ENCODE measurements around the gene NSUN4. TPM values are rescaled to one million over a fixed set of nuclear protein-coding genes. Genes with fewer than 3 reads are reported as not detected.
"Not testable (repeated sequence)": the region's sequence is repeated elsewhere in the genome, so short reads cannot be mapped to it uniquely, and the experiment has no call there.

Gene NSUN4
- total and polyA plus RNA-seq, 7 experiments from 2014 or later = 10.2 to 30.7 (median 28.7) TPM

DNA sequence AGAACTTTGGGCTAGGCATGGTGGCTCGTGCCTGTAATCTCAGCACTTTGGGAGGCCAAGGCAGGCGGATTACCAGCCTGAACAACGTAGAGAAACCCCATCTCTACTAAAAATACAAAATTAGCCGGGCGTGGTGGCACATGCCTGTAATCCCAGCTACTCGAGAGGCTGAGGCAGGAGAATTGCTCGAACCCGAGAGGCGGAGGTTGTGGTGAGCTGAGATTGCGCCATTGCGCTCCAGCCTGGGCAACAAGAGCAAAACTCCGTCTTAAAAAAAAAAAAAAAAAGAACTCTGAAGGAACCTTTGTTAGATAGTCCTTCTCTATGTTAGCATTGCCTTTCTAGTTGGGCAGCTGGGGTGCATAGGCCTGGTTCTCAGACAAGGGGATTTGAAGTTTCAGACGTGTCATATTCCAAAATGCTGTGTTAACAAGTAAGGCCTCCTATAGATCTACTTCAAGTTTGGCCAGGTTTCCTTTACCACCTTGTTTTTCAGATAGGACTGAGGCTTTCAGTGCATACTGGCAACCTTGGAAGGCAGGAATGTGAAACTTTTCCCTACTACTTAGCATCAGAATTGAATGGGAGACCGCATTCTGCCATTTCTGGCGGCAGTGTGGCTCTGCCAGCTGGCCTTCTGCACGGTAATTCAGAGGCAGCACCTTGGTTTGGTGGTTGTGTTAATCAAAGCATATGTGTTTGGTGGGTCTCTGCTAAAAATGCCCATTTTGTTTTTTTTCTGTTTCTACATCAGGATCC lies 31.0 kb upstream of the NSUN4 start:
- H3K4me1 Mint-ChIP-seq = peaks cover 15 to 39% (median 29%) of the 10 kb centered on the region in 7 donors
- Histone ChIP-seq H3K27ac (ENCODE audit: low read depth, low read length) (no peak overlapping the region), H3K36me3 (ENCODE audit: control insufficient read depth in 2 of 3, insufficient read depth in 3 of 3, low read length in 3 of 3) (peaks cover 0 to 48% (median 4%) of the 10 kb centered on the region in 3 experiments), H3K4me1 (ENCODE audit: control insufficient read depth in 2 of 2, insufficient read depth in 2 of 2, low read length in 2 of 2) (peaks cover 5 to 20% of the 10 kb centered on the region in 2 donors), H3K4me3 (ENCODE audit: low read length) (no peak overlapping the region), H3K9me3 (ENCODE audit: control insufficient read depth in 2 of 3, low read length in 3 of 3) (no peaks in the 10 kb centered on the region), H3K27me3 (ENCODE audit: control insufficient read depth in 2 of 2, insufficient read depth in 2 of 2, low read length in 2 of 2) (no peaks in the 10 kb centered on the region)
- POLR2A ChIA-PET = interaction anchor here (0.8 kb wide), 1 partner anchor 107 kb away, joined by 3 read pairs; no protein-coding TSS in a partner anchor
- CTCF ChIA-PET = no interaction called here
- H3K27ac Mint-ChIP-seq = no peak overlapping the region
- intact Hi-C loops (cut with micrococcal nuclease) = no loop called here
- no peak overlapping the region for H3K4me3 Mint-ChIP-seq
- ATAC-seq (no peak), DNase-seq (no peak)
- no peaks in the 10 kb centered on the region for H3K27me3 Mint-ChIP-seq
- peaks cover 10 to 25% (median 21%) of the 10 kb centered on the region in 5 donors for H3K36me3 Mint-ChIP-seq
- no peaks in the 10 kb centered on the region for H3K9me3 Mint-ChIP-seq

DNA sequence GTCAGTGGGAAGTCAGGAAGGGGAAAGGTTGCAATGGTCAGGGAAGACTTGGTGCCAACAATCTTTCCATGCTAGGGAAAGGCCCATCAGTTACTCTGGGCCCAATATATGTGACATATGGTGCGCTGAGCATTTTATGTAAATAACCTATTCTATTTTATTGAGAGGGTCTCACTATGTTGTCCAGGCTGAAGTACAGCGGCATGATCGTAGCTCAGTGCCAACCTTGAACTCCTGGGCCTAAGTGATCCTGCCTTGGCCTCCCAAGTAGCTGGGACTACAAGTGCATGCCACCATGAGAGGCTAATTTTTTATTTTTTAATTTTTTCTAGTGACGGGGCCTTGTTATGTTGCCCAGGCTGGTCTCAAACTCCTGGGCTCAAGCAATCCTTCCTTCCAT lies 30.3 kb upstream of the NSUN4 start:
- peaks cover 15 to 32% (median 25%) of the 10 kb centered on the region in 7 donors for H3K4me1 Mint-ChIP-seq
- Histone ChIP-seq H3K4me1 (ENCODE audit: control insufficient read depth in 2 of 2, insufficient read depth in 2 of 2, low read length in 2 of 2) (peaks cover 0 to 12% of the 10 kb centered on the region in 2 donors), H3K36me3 (ENCODE audit: control insufficient read depth in 2 of 3, insufficient read depth in 3 of 3, low read length in 3 of 3) (peaks cover 0 to 52% (median 5%) of the 10 kb centered on the region in 3 experiments), H3K27me3 (ENCODE audit: control insufficient read depth in 2 of 2, insufficient read depth in 2 of 2, low read length in 2 of 2) (no peaks in the 10 kb centered on the region), H3K4me3 (ENCODE audit: low read length) (no peak overlapping the region), H3K27ac (ENCODE audit: low read depth, low read length) (no peak overlapping the region), H3K9me3 (ENCODE audit: control insufficient read depth in 2 of 3, low read length in 3 of 3) (no peaks in the 10 kb centered on the region)
- H3K36me3 Mint-ChIP-seq = peaks cover 10 to 28% (median 23%) of the 10 kb centered on the region in 5 donors
- CTCF ChIA-PET = no interaction called here
- intact Hi-C loops (cut with micrococcal nuclease) = no loop called here
- DNase-seq = no peak
- no peaks in the 10 kb centered on the region for H3K27me3 Mint-ChIP-seq
- H3K27ac Mint-ChIP-seq = no peak overlapping the region
- H3K9me3 Mint-ChIP-seq = no peaks in the 10 kb centered on the region
- POLR2A ChIA-PET = no interaction called here
- H3K4me3 Mint-ChIP-seq = no peak overlapping the region
- no peak for ATAC-seq

DNA sequence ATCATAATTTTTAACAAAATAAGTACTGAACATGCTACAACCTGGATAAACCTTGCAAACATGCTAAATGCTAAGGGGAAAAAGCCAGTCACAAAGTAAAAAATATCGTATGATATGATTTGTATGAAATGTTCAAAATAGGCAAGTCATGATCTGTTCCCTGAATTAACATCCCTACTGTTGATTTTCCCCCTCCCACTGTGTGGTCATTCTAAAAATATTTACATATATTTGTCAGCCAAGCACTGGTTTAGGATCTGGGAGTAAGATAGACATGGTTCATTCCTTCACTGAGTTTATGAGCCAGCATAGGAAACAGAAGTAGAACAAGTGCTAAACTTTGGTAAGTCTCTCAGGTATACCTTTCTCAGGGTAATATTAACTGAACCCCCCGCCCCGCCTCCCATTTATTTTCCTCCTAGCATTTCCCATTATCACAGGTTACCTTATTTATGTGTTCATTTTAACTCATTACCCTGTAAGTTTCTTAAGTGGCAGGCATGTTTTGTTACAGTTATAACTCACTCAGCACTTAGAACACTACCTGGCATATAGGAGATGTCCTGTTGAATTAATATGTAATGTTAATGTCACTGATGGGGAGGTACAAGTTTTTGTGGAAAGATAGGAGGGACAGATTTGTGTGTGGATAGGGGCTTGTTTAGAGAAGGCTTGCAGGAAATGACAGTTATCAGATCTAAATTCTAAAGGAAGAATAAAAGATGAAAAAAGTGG lies 24.8 kb upstream of the NSUN4 start:
- Histone ChIP-seq H3K9me3 (ENCODE audit: control insufficient read depth in 2 of 3, low read length in 3 of 3) (no peaks in the 10 kb centered on the region), H3K36me3 (ENCODE audit: control insufficient read depth in 2 of 3, insufficient read depth in 3 of 3, low read length in 3 of 3) (peaks cover 0 to 52% (median 10%) of the 10 kb centered on the region in 3 experiments), H3K27ac (ENCODE audit: low read depth, low read length) (no peak overlapping the region), H3K4me1 (ENCODE audit: control insufficient read depth in 2 of 2, insufficient read depth in 2 of 2, low read length in 2 of 2) (no peaks in the 10 kb centered on the region), H3K27me3 (ENCODE audit: control insufficient read depth in 2 of 2, insufficient read depth in 2 of 2, low read length in 2 of 2) (no peaks in the 10 kb centered on the region), H3K4me3 (ENCODE audit: low read length) (no peak overlapping the region)
- ATAC-seq (no peak), DNase-seq (no peak)
- Mint-ChIP-seq H3K27me3 (no peaks in the 10 kb centered on the region), H3K27ac (peak overlapping the region in 1 of 9 donors; percentile 46), H3K36me3 (peaks cover 0 to 25% (median 20%) of the 10 kb centered on the region in 5 donors), H3K9me3 (no peaks in the 10 kb centered on the region), H3K4me3 (no peak overlapping the region), H3K4me1 (no peaks in the 10 kb centered on the region)
- POLR2A ChIA-PET = no interaction called here
- CTCF ChIA-PET = no interaction called here
- intact Hi-C loops (cut with micrococcal nuclease) = no loop called here

DNA sequence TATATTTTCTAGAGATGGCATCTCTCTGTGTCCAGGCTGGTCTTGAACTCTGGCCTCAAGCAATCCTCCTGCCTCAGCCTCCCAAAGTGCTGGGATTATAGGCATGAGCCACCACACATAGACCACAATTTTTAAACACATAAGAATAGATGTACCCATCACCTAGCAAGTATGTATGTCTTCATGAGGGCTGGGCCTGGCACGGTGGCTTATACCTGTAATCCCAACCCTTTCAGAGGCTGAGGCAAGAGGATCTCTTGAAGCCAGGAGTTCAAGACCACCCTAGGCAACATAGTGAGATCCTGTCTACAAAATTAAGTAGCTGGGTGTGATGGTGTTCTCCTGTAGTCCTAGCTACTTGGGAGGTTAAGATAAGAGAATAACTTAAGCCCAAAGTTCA lies 23.3 kb upstream of the NSUN4 start:
- Mint-ChIP-seq H3K36me3 (peaks cover 0 to 20% (median 18%) of the 10 kb centered on the region in 5 donors), H3K9me3 (no peaks in the 10 kb centered on the region), H3K4me3 (no peak overlapping the region), H3K27me3 (no peaks in the 10 kb centered on the region), H3K4me1 (no peaks in the 10 kb centered on the region), H3K27ac (no peak overlapping the region)
- Histone ChIP-seq H3K27me3 (ENCODE audit: control insufficient read depth in 2 of 2, insufficient read depth in 2 of 2, low read length in 2 of 2) (no peaks in the 10 kb centered on the region), H3K4me1 (ENCODE audit: control insufficient read depth in 2 of 2, insufficient read depth in 2 of 2, low read length in 2 of 2) (no peaks in the 10 kb centered on the region), H3K4me3 (ENCODE audit: low read length) (no peak overlapping the region), H3K9me3 (ENCODE audit: control insufficient read depth in 2 of 3, low read length in 3 of 3) (no peaks in the 10 kb centered on the region), H3K36me3 (ENCODE audit: control insufficient read depth in 2 of 3, insufficient read depth in 3 of 3, low read length in 3 of 3) (peaks cover 0 to 38% (median 10%) of the 10 kb centered on the region in 3 experiments), H3K27ac (ENCODE audit: low read depth, low read length) (no peak overlapping the region)
- ATAC-seq = no peak
- CTCF ChIA-PET = no interaction called here
- intact Hi-C loops (cut with micrococcal nuclease) = no loop called here
- POLR2A ChIA-PET = interaction anchor here (0.5 kb wide), 1 partner anchor 364 kb away, joined by 3 read pairs; no protein-coding TSS in a partner anchor
- no peak for DNase-seq

DNA sequence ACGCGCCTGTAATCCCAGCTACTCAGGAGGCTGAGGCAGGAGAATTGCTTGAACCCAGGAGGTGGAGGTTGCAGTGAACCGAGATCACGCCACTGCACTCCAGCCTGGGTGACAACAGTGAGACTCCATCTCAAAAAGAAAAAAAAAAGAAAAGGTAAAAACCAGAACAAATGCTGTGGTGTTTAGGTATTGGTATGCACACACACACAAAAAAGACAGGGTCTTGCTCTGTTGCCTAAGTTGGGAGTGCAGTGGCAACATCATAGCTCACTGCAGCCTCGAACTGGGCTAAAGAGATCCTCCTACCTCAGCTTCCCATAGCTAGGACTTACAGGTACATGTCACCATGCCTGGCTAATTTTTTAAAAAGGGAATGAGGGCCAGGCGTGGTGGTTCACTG lies 21.3 kb upstream of the NSUN4 start:
- ATAC-seq; H3K27ac ChIP-seq (ENCODE audit: low read depth, low read length); DNase-seq; H3K4me1 ChIP-seq (ENCODE audit: control insufficient read depth in 2 of 2, insufficient read depth in 2 of 2, low read length in 2 of 2); POLR2A ChIA-PET; H3K4me3 Mint-ChIP-seq; H3K4me1 Mint-ChIP-seq; H3K9me3 Mint-ChIP-seq; H3K27ac Mint-ChIP-seq; H3K27me3 Mint-ChIP-seq; H3K9me3 ChIP-seq (ENCODE audit: control insufficient read depth in 2 of 3, low read length in 3 of 3); CTCF ChIA-PET; intact Hi-C loops (cut with micrococcal nuclease); H3K4me3 ChIP-seq (ENCODE audit: low read length); H3K27me3 ChIP-seq (ENCODE audit: control insufficient read depth in 2 of 2, insufficient read depth in 2 of 2, low read length in 2 of 2): not testable (repeated sequence)
- peaks cover 0 to 13% (median 9%) of the 10 kb centered on the region in 5 donors for H3K36me3 Mint-ChIP-seq
- H3K36me3 ChIP-seq (ENCODE audit: control insufficient read depth in 2 of 3, insufficient read depth in 3 of 3, low read length in 3 of 3) = peaks cover 0 to 22% (median 9%) of the 10 kb centered on the region in 3 experiments

DNA sequence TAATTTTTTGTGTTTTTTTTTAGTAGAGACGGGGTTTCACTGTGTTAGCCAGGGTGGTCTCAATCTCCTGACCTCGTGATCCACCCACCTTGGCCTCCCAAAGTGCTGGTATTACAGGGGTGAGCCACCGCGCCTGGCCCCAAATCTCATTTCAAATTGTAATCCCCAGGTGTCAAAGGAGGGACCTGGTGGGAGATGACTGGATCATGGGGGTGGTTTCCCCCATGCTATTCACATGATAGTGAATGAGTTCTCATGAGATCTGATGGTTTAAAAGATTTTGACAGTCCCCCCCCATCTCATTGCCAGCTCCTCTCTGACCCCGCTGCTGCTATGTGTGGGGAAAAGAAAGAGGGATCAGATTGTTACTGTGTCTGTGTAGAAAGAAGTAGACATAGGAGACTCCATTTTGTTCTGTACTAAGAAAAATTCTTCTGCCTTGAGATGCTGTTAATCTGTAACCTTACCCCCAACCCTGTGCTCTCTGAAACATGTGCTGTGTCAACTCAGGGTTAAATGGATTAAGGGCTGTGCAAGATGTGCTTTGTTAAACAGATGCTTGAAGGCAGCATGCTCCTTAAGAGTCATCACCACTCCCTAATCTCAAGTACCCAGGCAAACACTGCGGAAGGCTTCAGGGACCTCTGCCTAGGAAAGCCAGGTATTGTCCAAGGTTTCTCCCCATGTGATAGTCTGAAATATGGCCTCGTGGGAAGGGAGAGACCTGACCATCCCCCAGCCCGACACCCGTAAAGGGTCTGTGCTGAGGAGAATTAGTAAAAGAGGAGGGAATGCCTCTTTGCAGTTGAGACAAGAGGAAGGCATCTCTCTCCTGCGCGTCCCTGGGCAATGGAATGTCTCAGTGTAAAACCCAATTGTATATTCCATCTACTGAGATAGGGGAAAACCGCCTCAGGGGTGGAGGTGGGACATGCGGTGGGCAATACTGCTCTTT lies 20.4 kb upstream of the NSUN4 start:
- H3K4me1 Mint-ChIP-seq; H3K4me3 Mint-ChIP-seq; H3K4me3 ChIP-seq (ENCODE audit: low read length); POLR2A ChIA-PET; intact Hi-C loops (cut with micrococcal nuclease); H3K27me3 Mint-ChIP-seq; H3K9me3 Mint-ChIP-seq; ATAC-seq; H3K27me3 ChIP-seq (ENCODE audit: control insufficient read depth in 2 of 2, insufficient read depth in 2 of 2, low read length in 2 of 2); CTCF ChIA-PET; H3K36me3 Mint-ChIP-seq; H3K27ac ChIP-seq (ENCODE audit: low read depth, low read length); H3K4me1 ChIP-seq (ENCODE audit: control insufficient read depth in 2 of 2, insufficient read depth in 2 of 2, low read length in 2 of 2); DNase-seq; H3K9me3 ChIP-seq (ENCODE audit: control insufficient read depth in 2 of 3, low read length in 3 of 3): not testable (repeated sequence)
- peak overlapping the region in 1 of 9 donors; percentile 36 for H3K27ac Mint-ChIP-seq
- peaks cover 0 to 16% (median 5%) of the 10 kb centered on the region in 3 experiments for H3K36me3 ChIP-seq (ENCODE audit: control insufficient read depth in 2 of 3, insufficient read depth in 3 of 3, low read length in 3 of 3)

Measured in naive thymus-derived CD4-positive, alpha-beta T cell (primary cell).